Fibroblast of mammary gland (primary cell): ENCODE results near the gene FMN1.

Experiments used
- DNase-seq: peaks from one replicate; pipeline ENCODE4 v3.0.0-alpha.2; 2010; ENCODE audit warnings: low read depth
- H3K4me3 ChIP-seq: 2 replicates; pipeline ENCODE4 v1.5.1; 2011; ENCODE audit warnings: low read depth, mild to moderate bottlenecking, low read length, moderate library complexity; ENCODE audit not compliant: control insufficient read depth
- CTCF ChIP-seq: conservative IDR thresholded peaks from 2 replicates; pipeline ENCODE4 v1.5.1; 2011; ENCODE audit warnings: low read depth, low read length, inconsistent platforms; ENCODE audit not compliant: control insufficient read depth, insufficient read depth

Gene FMN1

GRCh38 chr15:33142708-33143107 lies 51.8 kb downstream of the FMN1 start:
- H3K4me3 ChIP-seq = no peak overlapping the region
- DNase-seq = no peak

GRCh38 chr15:33138000-33138399 lies 56.5 kb downstream of the FMN1 start:
- no peak for TF ChIP-seq CTCF
- no peak for DNase-seq

More at GRCh38 chr15:33142708-33143107, 51.8 kb downstream of the FMN1 start:
- TF ChIP-seq CTCF = no peak

GRCh38 chr15:33137101-33137500 lies 57.4 kb downstream of the FMN1 start:
- DNase-seq = no peak
- no peak overlapping the region for H3K4me3 ChIP-seq

More at GRCh38 chr15:33138000-33138399, 56.5 kb downstream of the FMN1 start:
- no peak overlapping the region for H3K4me3 ChIP-seq

GRCh38 chr15:33136353-33136752 lies 58.2 kb downstream of the FMN1 start:
- H3K4me3 ChIP-seq = no peak overlapping the region
- TF ChIP-seq CTCF = no peak
- DNase-seq = no peak

More at GRCh38 chr15:33137101-33137500, 57.4 kb downstream of the FMN1 start:
- no peak for TF ChIP-seq CTCF

GRCh38 chr15:33135355-33135781 lies 59.1 kb downstream of the FMN1 start:
- TF ChIP-seq CTCF = no peak
- peak; percentile 27 for DNase-seq
- H3K4me3 ChIP-seq = no peak overlapping the region

GRCh38 chr15:33132722-33133345 lies 61.7 kb downstream of the FMN1 start:
- DNase-seq = peak; percentile 74
- H3K4me3 ChIP-seq = no peak overlapping the region
- TF ChIP-seq CTCF = peak; percentile 87

- no peak overlapping the region for H3K4me3 ChIP-seq
- no peak for DNase-seq
- TF ChIP-seq CTCF = no peak
Observed at GRCh38 chr15:33132233-33132580, 62.3 kb downstream of the FMN1 start.
